Inflammatory macrophage (primary cell): Measurements from ENCODE around the gene HOMEZ.
"Not testable (repeated sequence)": the region's sequence is repeated elsewhere in the genome, so short reads cannot be mapped to it uniquely, and the experiment has no call there.

Experiments used
- DNase-seq, 2 donors: peaks; one replicate each; pipeline ENCODE4 v3.0.0-alpha.2; 2020 to 2022

Gene HOMEZ

GRCh38 chr14:23286020-23286901 is at the start of gene HOMEZ:
Gene HOMEZ (minus strand): TSS chr14:23286132. CDS start chr14:23285952, 180 bp downstream.
- DNase-seq: peak; percentile 98

- DNase-seq: no peak
These were observed 49.7 kb upstream of the HOMEZ start for GRCh38 chr14:23335623-23336022.

- peak; percentile 76 to 80 for DNase-seq
These were observed 42.2 kb upstream of the HOMEZ start for GRCh38 chr14:23327947-23328744.

- DNase-seq: no peak
These were observed 40.8 kb upstream of the HOMEZ start for GRCh38 chr14:23326491-23327332.

GRCh38 chr14:23325746-23326145 is 39.8 kb upstream of the HOMEZ start:
- DNase-seq: not testable (repeated sequence)

- no peak for DNase-seq
These were observed 39.1 kb upstream of the HOMEZ start for GRCh38 chr14:23324993-23325392.

- no peak for DNase-seq
These were observed 38.5 kb upstream of the HOMEZ start for GRCh38 chr14:23324455-23324846.

- DNase-seq: no peak
These were observed 38.0 kb upstream of the HOMEZ start for GRCh38 chr14:23323838-23324454.

GRCh38 chr14:23322568-23323517 is 36.9 kb upstream of the HOMEZ start:
- DNase-seq: no peak

GRCh38 chr14:23321572-23322547 is 35.9 kb upstream of the HOMEZ start:
- peak; percentile 30 to 48 for DNase-seq

GRCh38 chr14:23320584-23321571 is 34.9 kb upstream of the HOMEZ start, which contains the start of gene PABPN1:
Gene PABPN1 (plus strand): TSS chr14:23321457. CDS start chr14:23321470, 13 bp downstream.
- peak; percentile 100 for DNase-seq

- DNase-seq: no peak
These were observed 34.0 kb upstream of the HOMEZ start for GRCh38 chr14:23319746-23320583.

GRCh38 chr14:23316300-23316699 is 30.4 kb upstream of the HOMEZ start:
- DNase-seq: no peak

GRCh38 chr14:23310546-23310945 is 24.6 kb upstream of the HOMEZ start:
- DNase-seq: no peak

- DNase-seq: no peak
These were observed 23.0 kb upstream of the HOMEZ start for GRCh38 chr14:23308721-23309445.
